HG03196 (cell line): ENCODE results near the gene EPDR1.

Experiments
- ATAC-seq: cut with Tn5 transposase; IDR thresholded peaks from one replicate; pipeline ENCODE4 v1.9.1; 2021; ENCODE audit not compliant: unreplicated experiment

The EPDR1 gene

GRCh38 chr7:37920305-37920848 lies at the start of gene EPDR1:
Gene EPDR1 (plus strand): TSS chr7:37920640. CDS start chr7:37920940, 300 bp downstream.
- peak; percentile 44 for ATAC-seq

- ATAC-seq: no peak
Observed at GRCh38 chr7:37882086-37882485, 38.4 kb upstream of the EPDR1 start.

GRCh38 chr7:37893359-37893758 lies 27.1 kb upstream of the EPDR1 start:
- ATAC-seq: no peak

- ATAC-seq: no peak
Observed at GRCh38 chr7:37894671-37895070, 25.8 kb upstream of the EPDR1 start.

- no peak for ATAC-seq
Observed at GRCh38 chr7:37899712-37900247, 20.7 kb upstream of the EPDR1 start.

- ATAC-seq: no peak
Observed at GRCh38 chr7:37901236-37901827, 19.1 kb upstream of the EPDR1 start.

- ATAC-seq: no peak
Observed at GRCh38 chr7:37901890-37902524, 18.4 kb upstream of the EPDR1 start.

- no peak for ATAC-seq
Observed at GRCh38 chr7:37908221-37908788, 12.1 kb upstream of the EPDR1 start.

- ATAC-seq: no peak
Observed at GRCh38 chr7:37912756-37913155, 7.7 kb upstream of the EPDR1 start.

GRCh38 chr7:37915438-37915837 lies 5.0 kb upstream of the EPDR1 start:
- ATAC-seq: no peak

- ATAC-seq: no peak
Observed at GRCh38 chr7:37916017-37916672, 4.3 kb upstream of the EPDR1 start.

- peak; percentile 39 for ATAC-seq
Observed at GRCh38 chr7:37916673-37917660, 3.5 kb upstream of the EPDR1 start, which contains the start of gene SFRP4. Gene SFRP4 (minus strand): TSS chr7:37916817. CDS start chr7:37916537, 280 bp downstream.

GRCh38 chr7:37918526-37918925 lies 1.9 kb upstream of the EPDR1 start:
- no peak for ATAC-seq

GRCh38 chr7:37920849-37921805 lies 687 bp downstream of the EPDR1 start:
- ATAC-seq: peak; percentile 55

GRCh38 chr7:37921876-37922275 lies 1.4 kb downstream of the EPDR1 start:
- ATAC-seq: no peak

GRCh38 chr7:37923996-37924395 lies 3.6 kb downstream of the EPDR1 start:
- ATAC-seq: no peak

GRCh38 chr7:37924491-37925041 lies 4.1 kb downstream of the EPDR1 start:
- ATAC-seq: no peak

GRCh38 chr7:37925620-37926019 lies 5.2 kb downstream of the EPDR1 start:
- no peak for ATAC-seq
